Glutamatergic neuron (in vitro differentiated cells): ENCODE results near the gene CST3. TPM values are rescaled to one million over a fixed set of nuclear protein-coding genes. Genes with fewer than 3 reads are reported as not detected.
"Not testable (repeated sequence)": the region's sequence is repeated elsewhere in the genome, so short reads cannot be mapped to it uniquely, and the experiment has no call there.

ENCODE experiments used
- DNase-seq: peaks from one replicate; pipeline ENCODE4 v3.0.0; 2022
- H3K27ac Mint-ChIP-seq: one replicate; pipeline ENCODE4 v1.8.0; 2020; ENCODE audit warnings: mild to moderate bottlenecking, mixed read lengths, inconsistent platforms; ENCODE audit not compliant: unreplicated experiment
- H3K27me3 Mint-ChIP-seq: one replicate; pipeline ENCODE4 v1.8.0; 2020; ENCODE audit warnings: mild to moderate bottlenecking, moderate library complexity, mixed read lengths, inconsistent platforms; ENCODE audit not compliant: unreplicated experiment
- H3K36me3 Mint-ChIP-seq: one replicate; pipeline ENCODE4 v1.8.0; 2020; ENCODE audit warnings: mild to moderate bottlenecking, mixed read lengths, inconsistent platforms; ENCODE audit not compliant: unreplicated experiment
- H3K4me1 Mint-ChIP-seq: one replicate; pipeline ENCODE4 v1.8.0; 2020; ENCODE audit warnings: mild to moderate bottlenecking, low read depth, mixed read lengths, inconsistent platforms; ENCODE audit not compliant: unreplicated experiment
- H3K4me3 Mint-ChIP-seq: one replicate; pipeline ENCODE4 v1.8.0; 2020; ENCODE audit warnings: mild to moderate bottlenecking, mixed read lengths, inconsistent platforms; ENCODE audit not compliant: unreplicated experiment
- H3K9me3 Mint-ChIP-seq: one replicate; pipeline ENCODE4 v1.8.0; 2020; ENCODE audit warnings: mild to moderate bottlenecking, moderate library complexity, mixed read lengths, inconsistent platforms; ENCODE audit not compliant: unreplicated experiment
- total RNA-seq: library from RNA; stranded (reverse); fragmentation: NEBNext Ultra II Directional; extraction: Animal tissue kit (Norgen Biotek cat#: 25700); gene quantifications from one replicate; pipeline ENCODE4 v1.2.1, GENCODE V29; 2021; ENCODE audit not compliant: unreplicated experiment
- TF ChIP-seq, protein P1 (sequence below): fragments of 200-600 bp; sonication (generic); IDR thresholded peaks from one replicate; pipeline ENCODE4 v1.5.0; 2021; ENCODE audit not compliant: partially characterized antibody, unreplicated experiment

Gene CST3
- total RNA-seq, 1 donor from 2014 or later: 224 TPM

DNA sequence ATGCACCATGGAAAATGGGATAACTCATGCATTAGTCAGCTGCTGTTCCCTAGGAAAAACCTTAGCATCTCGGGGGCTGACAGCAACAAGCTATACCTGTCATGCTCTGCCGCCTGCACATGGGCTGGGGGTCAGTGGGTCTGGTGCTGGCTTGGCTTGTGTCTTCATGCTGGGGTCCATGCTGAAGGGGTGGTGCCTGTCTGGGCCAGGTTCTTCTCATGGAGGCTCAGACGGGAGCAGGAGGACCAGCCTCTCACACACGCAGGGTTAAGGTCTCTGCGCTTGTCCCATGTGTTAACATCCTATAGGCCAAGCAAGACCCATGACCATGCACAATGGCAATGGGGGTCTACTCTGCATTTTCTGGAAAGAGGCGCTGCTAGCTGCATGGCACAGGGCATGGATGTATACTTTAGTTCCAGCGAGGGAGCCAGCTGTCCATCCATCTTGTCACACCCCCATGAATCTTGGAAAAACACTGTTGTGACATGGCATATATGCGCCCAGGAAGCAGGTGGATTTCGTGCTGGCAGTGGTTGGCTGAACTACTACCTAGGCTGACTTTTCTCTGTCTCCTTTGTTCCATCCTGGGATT, 24.6 kb upstream of the CST3 start:
- Mint-ChIP-seq H3K36me3 (no peaks in the 10 kb centered on the region), H3K27me3 (no peaks in the 10 kb centered on the region), H3K4me1 (no peaks in the 10 kb centered on the region), H3K4me3 (no peak overlapping the region), H3K9me3 (peaks cover 2% of the 10 kb centered on the region), H3K27ac (no peak overlapping the region)
- DNase-seq: no peak
- TF ChIP-seq, protein P1, sequence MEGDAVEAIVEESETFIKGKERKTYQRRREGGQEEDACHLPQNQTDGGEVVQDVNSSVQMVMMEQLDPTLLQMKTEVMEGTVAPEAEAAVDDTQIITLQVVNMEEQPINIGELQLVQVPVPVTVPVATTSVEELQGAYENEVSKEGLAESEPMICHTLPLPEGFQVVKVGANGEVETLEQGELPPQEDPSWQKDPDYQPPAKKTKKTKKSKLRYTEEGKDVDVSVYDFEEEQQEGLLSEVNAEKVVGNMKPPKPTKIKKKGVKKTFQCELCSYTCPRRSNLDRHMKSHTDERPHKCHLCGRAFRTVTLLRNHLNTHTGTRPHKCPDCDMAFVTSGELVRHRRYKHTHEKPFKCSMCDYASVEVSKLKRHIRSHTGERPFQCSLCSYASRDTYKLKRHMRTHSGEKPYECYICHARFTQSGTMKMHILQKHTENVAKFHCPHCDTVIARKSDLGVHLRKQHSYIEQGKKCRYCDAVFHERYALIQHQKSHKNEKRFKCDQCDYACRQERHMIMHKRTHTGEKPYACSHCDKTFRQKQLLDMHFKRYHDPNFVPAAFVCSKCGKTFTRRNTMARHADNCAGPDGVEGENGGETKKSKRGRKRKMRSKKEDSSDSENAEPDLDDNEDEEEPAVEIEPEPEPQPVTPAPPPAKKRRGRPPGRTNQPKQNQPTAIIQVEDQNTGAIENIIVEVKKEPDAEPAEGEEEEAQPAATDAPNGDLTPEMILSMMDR: no peak

DNA sequence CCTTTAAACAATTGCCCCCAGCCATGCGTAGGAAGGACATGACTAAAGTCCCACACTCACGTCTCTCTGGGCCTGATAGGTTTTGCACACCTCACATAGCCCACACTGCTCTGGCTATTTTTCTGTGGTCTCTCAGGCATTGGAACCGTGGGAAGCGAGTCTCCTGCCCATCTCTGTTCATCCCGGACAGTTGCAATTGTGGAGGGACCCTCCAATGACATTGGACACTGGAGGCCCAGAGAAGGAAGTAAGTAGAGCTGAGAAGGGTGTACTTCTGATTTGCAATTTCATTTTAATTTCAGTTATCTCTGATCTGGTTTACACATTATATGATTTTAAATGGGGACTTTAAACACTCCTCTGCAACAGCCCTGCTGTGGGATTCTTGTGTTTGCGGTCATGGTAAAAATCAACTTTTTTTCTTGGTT, 23.3 kb upstream of the CST3 start:
- TF ChIP-seq, protein P1: no peak

DNA sequence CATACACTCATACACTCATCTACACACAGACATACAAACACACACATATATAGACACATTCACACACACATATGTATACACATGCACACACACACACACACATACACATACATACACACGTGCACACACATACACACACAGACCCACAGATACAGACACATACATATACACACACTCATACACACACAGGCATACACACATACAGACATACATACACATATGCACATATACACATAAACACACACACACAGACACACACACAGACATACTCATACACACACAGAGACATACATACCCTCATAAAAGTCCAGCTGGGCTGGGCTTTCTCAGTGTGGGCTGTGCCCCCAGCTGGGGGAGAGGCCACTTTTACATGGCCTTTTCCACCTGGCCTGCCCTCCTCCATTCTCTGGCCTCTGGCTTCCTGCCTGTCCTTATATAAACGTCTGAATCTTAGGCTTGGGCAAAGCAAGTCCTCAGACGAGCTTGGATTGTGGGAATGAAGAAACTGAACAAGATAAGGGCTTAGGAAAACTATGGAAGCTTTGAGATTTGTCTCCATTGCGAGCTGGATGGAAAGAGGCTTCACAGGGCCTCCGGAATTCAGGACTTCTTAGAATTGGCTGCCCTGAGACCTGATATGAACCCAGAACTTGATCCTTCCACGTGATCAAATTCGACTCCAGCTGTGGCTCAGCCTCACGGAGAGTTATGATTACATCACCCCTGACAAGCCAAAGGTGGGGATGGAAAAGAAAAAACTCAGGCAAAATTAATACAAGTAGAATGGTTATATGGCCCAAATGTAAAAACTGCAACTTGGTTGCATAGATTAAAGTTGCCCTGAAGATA, 22.5 kb upstream of the CST3 start:
- Mint-ChIP-seq H3K9me3 (peaks cover 2% of the 10 kb centered on the region), H3K4me3 (no peak overlapping the region), H3K27ac (no peak overlapping the region), H3K4me1 (no peaks in the 10 kb centered on the region), H3K27me3 (no peaks in the 10 kb centered on the region), H3K36me3 (no peaks in the 10 kb centered on the region)
- DNase-seq: no peak
- TF ChIP-seq, protein P1: no peak

More for the DNA sequence above, 23.3 kb upstream of the CST3 start:
- Mint-ChIP-seq H3K27me3 (no peaks in the 10 kb centered on the region), H3K9me3 (peaks cover 2% of the 10 kb centered on the region), H3K36me3 (no peaks in the 10 kb centered on the region), H3K4me1 (no peaks in the 10 kb centered on the region), H3K27ac (no peak overlapping the region), H3K4me3 (no peak overlapping the region)
- DNase-seq: no peak

DNA sequence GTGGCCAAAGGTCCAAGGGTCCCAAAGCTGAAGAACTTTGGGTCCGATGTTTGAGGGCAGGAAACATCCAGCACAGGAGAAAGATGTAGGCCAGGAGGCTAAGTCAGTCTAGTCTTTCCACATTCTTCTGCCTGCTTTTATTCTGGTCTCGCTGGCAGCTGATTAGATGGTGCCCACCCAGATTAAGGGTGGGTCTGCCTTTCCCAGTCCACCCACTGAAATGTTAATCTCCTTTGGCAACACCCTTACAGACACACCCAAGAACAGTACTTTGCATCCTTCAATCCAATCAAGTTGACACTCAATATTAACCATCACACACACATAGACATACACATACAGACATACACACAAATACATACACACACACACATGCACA, 21.8 kb upstream of the CST3 start:
- H3K4me1 Mint-ChIP-seq, H3K9me3 Mint-ChIP-seq, H3K27me3 Mint-ChIP-seq, H3K36me3 Mint-ChIP-seq, H3K27ac Mint-ChIP-seq, H3K4me3 Mint-ChIP-seq, DNase-seq: not testable (repeated sequence)

DNA sequence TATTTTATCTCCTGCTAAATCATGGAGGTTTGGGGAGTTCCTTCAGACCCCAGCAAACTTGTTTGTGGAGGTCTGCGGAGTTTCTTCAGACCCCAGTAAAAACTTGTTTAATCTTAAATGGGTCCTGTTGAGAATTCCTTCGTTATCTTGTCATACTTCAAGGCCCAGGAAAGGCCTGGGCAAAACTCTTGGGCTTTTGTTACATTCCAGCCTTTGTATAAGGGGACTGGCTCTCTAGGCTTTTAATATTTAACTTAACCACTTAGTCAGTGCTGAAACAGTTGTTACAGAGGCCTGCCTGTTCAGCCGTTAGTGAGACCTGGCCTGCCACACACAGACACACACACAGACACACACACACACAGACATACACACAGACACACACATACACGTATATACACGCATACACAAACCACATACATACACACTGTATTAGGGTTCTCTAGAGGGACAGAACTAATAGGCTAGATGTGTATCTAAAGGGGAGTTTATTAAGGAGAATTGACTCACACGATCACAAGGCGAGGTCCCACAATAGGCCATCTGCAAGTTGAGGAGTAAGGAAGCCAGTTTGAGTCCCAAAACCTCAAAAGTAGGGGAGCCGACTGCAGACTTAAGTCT, 21.3 kb upstream of the CST3 start:
- TF ChIP-seq, protein P1: no peak
- H3K27ac Mint-ChIP-seq: no peak overlapping the region
- no peak overlapping the region for H3K4me3 Mint-ChIP-seq
- no peak for DNase-seq
- no peaks in the 10 kb centered on the region for H3K36me3 Mint-ChIP-seq
- no peaks in the 10 kb centered on the region for H3K27me3 Mint-ChIP-seq
- no peaks in the 10 kb centered on the region for H3K4me1 Mint-ChIP-seq
- H3K9me3 Mint-ChIP-seq: peaks cover 2% of the 10 kb centered on the region
